Tibial artery (tissue), 4 donors: ENCODE results near the gene WHAMM.

Experiments
- DNase-seq, 2 donors: peaks; one replicate each; pipeline ENCODE4 v3.0.0-alpha.2; 2019
- H3K27ac ChIP-seq, 2 donors: fragments of 200-600 bp; sonication (generic) in 1 of 2; 1 replicate in 1 of 2; 2 replicates in 1 of 2; pipeline ENCODE4 v1.5.1; 2018 to 2019; ENCODE audit warnings: mild to moderate bottlenecking in 1 of 2
- H3K27me3 ChIP-seq, 2 donors: fragments of 200-600 bp; sonication (generic) in 1 of 2; one replicate each; pipeline versions ENCODE4 v1.5.1 to v1.6.0; 2016 to 2019
- H3K36me3 ChIP-seq, 3 donors: fragments of 200-600 bp; sonication (generic) in 2 of 3; one replicate each; pipeline ENCODE4 v1.5.1; 2016 to 2019; ENCODE audit warnings: mild to moderate bottlenecking in 2 of 3
- H3K4me1 ChIP-seq, 4 donors: fragments of 200-600 bp; sonication (generic) in 2 of 4; 1 replicate in 3 of 4; 2 replicates in 1 of 4; pipeline ENCODE4 v1.5.1; 2016 to 2019
- H3K4me3 ChIP-seq, 2 donors: fragments of 200-600 bp; sonication (generic) in 1 of 2; 1 replicate in 1 of 2; 2 replicates in 1 of 2; pipeline ENCODE4 v1.5.1; 2018 to 2019; ENCODE audit warnings: mild to moderate bottlenecking in 2 of 2
- H3K9me3 ChIP-seq, 3 donors: fragments of 200-600 bp; sonication (generic) in 1 of 3; one replicate each; pipeline ENCODE4 v1.5.1; 2016 to 2019
- CTCF ChIP-seq, 2 experiments: fragments of 200-600 bp in 1 of 2; fragments of 450-650 bp in 1 of 2; IDR thresholded peaks; one replicate each; pipeline ENCODE4 v1.5.1; 2017 to 2019; ENCODE audit warnings: antibody characterized with exemption in 2 of 2, mild to moderate bottlenecking in 1 of 2, moderate library complexity in 1 of 2
- intact Hi-C: fragments of 100-400 bp; cut with DNase I; formaldehyde crosslinking; loops from one replicate; pipeline ENCODE4 v1.15.0; 2023; ENCODE audit warnings: low total_unique reads

The WHAMM gene

GRCh38 chr15:82835391-82835917 lies 26.0 kb downstream of the WHAMM start:
- DNase-seq: no peak
- H3K27ac ChIP-seq: no peak overlapping the region
- H3K27me3 ChIP-seq: no peaks in the 10 kb centered on the region
- intact Hi-C loops: no loop called here
- no peak for TF ChIP-seq CTCF (IDR thresholded peaks at IDR 0.05)
- H3K4me1 ChIP-seq: peaks cover 0 to 11% (median 4%) of the 10 kb centered on the region in 4 donors
- no peaks in the 10 kb centered on the region for H3K9me3 ChIP-seq
- no peak overlapping the region for H3K4me3 ChIP-seq
- H3K36me3 ChIP-seq: peaks cover 62 to 79% (median 68%) of the 10 kb centered on the region in 3 donors

- no peaks in the 10 kb centered on the region for H3K9me3 ChIP-seq
- no peak overlapping the region for H3K4me3 ChIP-seq
- intact Hi-C loops: no loop called here
- H3K4me1 ChIP-seq: no peaks in the 10 kb centered on the region
- no peak for DNase-seq
- TF ChIP-seq CTCF (IDR thresholded peaks at IDR 0.05): no peak
- H3K27me3 ChIP-seq: no peaks in the 10 kb centered on the region
- no peak overlapping the region for H3K27ac ChIP-seq
- peaks cover 37 to 52% (median 40%) of the 10 kb centered on the region in 3 donors for H3K36me3 ChIP-seq
Measured at GRCh38 chr15:82838096-82838735, 28.8 kb downstream of the WHAMM start.

- no peak for DNase-seq
- intact Hi-C loops: no loop called here
- H3K36me3 ChIP-seq: peaks cover 28 to 48% (median 31%) of the 10 kb centered on the region in 3 donors
- H3K27ac ChIP-seq: no peak overlapping the region
- no peaks in the 10 kb centered on the region for H3K4me1 ChIP-seq
- peaks cover 0 to 4% (median 0%) of the 10 kb centered on the region in 3 donors for H3K9me3 ChIP-seq
- no peak for TF ChIP-seq CTCF (IDR thresholded peaks at IDR 0.05)
- no peak overlapping the region for H3K4me3 ChIP-seq
- H3K27me3 ChIP-seq: no peaks in the 10 kb centered on the region
Measured at GRCh38 chr15:82839136-82839535, 29.7 kb downstream of the WHAMM start.

- no peak overlapping the region for H3K4me3 ChIP-seq
- no peaks in the 10 kb centered on the region for H3K4me1 ChIP-seq
- peaks cover 0 to 4% (median 0%) of the 10 kb centered on the region in 3 donors for H3K9me3 ChIP-seq
- H3K27me3 ChIP-seq: no peaks in the 10 kb centered on the region
- DNase-seq: no peak
- intact Hi-C loops: no loop called here
- no peak overlapping the region for H3K27ac ChIP-seq
- H3K36me3 ChIP-seq: peaks cover 18 to 37% (median 21%) of the 10 kb centered on the region in 3 donors
- no peak for TF ChIP-seq CTCF (IDR thresholded peaks at IDR 0.05)
Measured at GRCh38 chr15:82840166-82840565, 30.7 kb downstream of the WHAMM start.

- no peak for TF ChIP-seq CTCF (IDR thresholded peaks at IDR 0.05)
- no peak for DNase-seq
- Histone ChIP-seq H3K27ac (no peak overlapping the region), H3K36me3 (peaks cover 0 to 5% (median 0%) of the 10 kb centered on the region in 3 donors), H3K27me3 (no peaks in the 10 kb centered on the region), H3K9me3 (peaks cover 0 to 4% (median 0%) of the 10 kb centered on the region in 3 donors), H3K4me3 (no peak overlapping the region), H3K4me1 (peaks cover 0 to 2% (median 0%) of the 10 kb centered on the region in 4 donors)
- intact Hi-C loops: no loop called here
Measured at GRCh38 chr15:82843566-82843965, 34.1 kb downstream of the WHAMM start.
